H1 (cell line): ENCODE data around the gene PLPPR3. TPM values are rescaled to one million over a fixed set of nuclear protein-coding genes. Genes with fewer than 3 reads are reported as not detected.

Source experiments
- CTCF ChIA-PET: fragments of 300-600 bp; sonication (Branson Sonifier 250); formaldehyde crosslinking; loops from one replicate; lab custom pipeline; 2021; ENCODE audit not compliant: partially characterized antibody; lab: Charles Lee
- POLR2A ChIA-PET: fragments of 300-600 bp; sonication (Branson Sonifier 250); formaldehyde crosslinking; loops from one replicate; lab custom pipeline; 2021; ENCODE audit warnings: inconsistent platforms; ENCODE audit not compliant: partially characterized antibody; lab: Charles Lee
- DNase-seq, 2 experiments: peaks; one replicate each; pipeline versions ENCODE4 v3.0.0 to v3.0.0-alpha.2; 2010 to 2022; ENCODE audit warnings: low spot score in 2 of 2, low read depth in 1 of 2, mixed read lengths in 1 of 2
- FAIRE-seq: peaks from 2 replicates; lab custom pipeline; 2011; peaks lifted over from hg19 to GRCh38; lab: Jason Lieb, UNC
- H2AFZ ChIP-seq: 2 replicates; pipeline ENCODE4 v1.8.1; 2012; ENCODE audit warnings: low read length, inconsistent platforms
- H2AK5ac ChIP-seq: 2 replicates; pipeline ENCODE4 v1.6.1; 2013; ENCODE audit warnings: low read depth, low read length
- H2BK120ac ChIP-seq: replicated peaks from 2 replicates; pipeline ENCODE3; 2013; ENCODE audit warnings: low read depth, low read length, inconsistent platforms
- H2BK12ac ChIP-seq: 2 replicates; pipeline ENCODE4 v1.6.1; 2013; ENCODE audit warnings: low read depth, low read length
- H2BK15ac ChIP-seq: 2 replicates; pipeline ENCODE4 v1.6.1; 2013; ENCODE audit warnings: low read length
- H2BK20ac ChIP-seq: 2 replicates; pipeline ENCODE4 v1.6.1; 2013; ENCODE audit warnings: low read length
- H2BK5ac ChIP-seq: 2 replicates; pipeline ENCODE4 v1.6.1; 2013; ENCODE audit warnings: low read depth, low read length
- H3K14ac ChIP-seq: 2 replicates; pipeline ENCODE4 v1.6.1; 2013; ENCODE audit warnings: inconsistent platforms; ENCODE audit not compliant: insufficient read length
- H3K18ac ChIP-seq: 2 replicates; pipeline ENCODE4 v1.6.1; 2013; ENCODE audit warnings: low read length; ENCODE audit errors: extremely low read depth
- H3K23ac ChIP-seq: 2 replicates; pipeline ENCODE4 v1.6.1; 2013; ENCODE audit warnings: inconsistent platforms; ENCODE audit not compliant: insufficient read length
- H3K23me2 ChIP-seq: 2 replicates; pipeline ENCODE4 v1.6.1; 2013; ENCODE audit warnings: low read depth, low read length
- H3K27ac ChIP-seq: 2 replicates; pipeline ENCODE4 v1.6.1; 2011; ENCODE audit warnings: low read depth, low read length, inconsistent platforms
- H3K27me3 ChIP-seq, 4 experiments: replicated peaks in 1 of 4; 1 replicate in 1 of 4; 2 replicates in 3 of 4; pipeline versions ENCODE4 v1.6.1 to v1.8.1; 2011 to 2013; ENCODE audit warnings: low read length in 3 of 4, mild to moderate bottlenecking in 3 of 4, inconsistent platforms in 2 of 4, mixed read lengths in 2 of 4, moderate library complexity in 1 of 4; ENCODE audit not compliant: control insufficient read depth in 3 of 4, insufficient read depth in 3 of 4; ENCODE audit errors: extremely low read depth in 1 of 4
- H3K36me3 ChIP-seq, 4 experiments: 2 replicates each; pipeline versions ENCODE4 v1.6.1 to v1.8.1; 2011 to 2013; ENCODE audit warnings: mild to moderate bottlenecking in 4 of 4, low read length in 3 of 4, moderate library complexity in 2 of 4, control low read depth in 1 of 4, inconsistent platforms in 1 of 4; ENCODE audit not compliant: insufficient read depth in 4 of 4, control insufficient read depth in 2 of 4
- H3K4ac ChIP-seq: replicated peaks from 2 replicates; pipeline ENCODE3; 2013; ENCODE audit warnings: low read length, low read depth, mixed read lengths, inconsistent platforms; ENCODE audit not compliant: insufficient read length
- H3K4me1 ChIP-seq, 4 experiments: replicated peaks in 1 of 4; 1 replicate in 1 of 4; 2 replicates in 3 of 4; pipeline versions ENCODE4 v1.6.1 to v1.8.1; 2011 to 2013; ENCODE audit warnings: low read length in 3 of 4, inconsistent platforms in 2 of 4, mixed read lengths in 1 of 4; ENCODE audit not compliant: insufficient read depth in 4 of 4, control insufficient read depth in 3 of 4
- H3K4me2 ChIP-seq, 2 experiments: 2 replicates each; pipeline versions ENCODE4 v1.6.1 to v1.8.1; 2011 to 2013; ENCODE audit warnings: low read depth in 2 of 2, low read length in 2 of 2, control low read depth in 1 of 2, inconsistent platforms in 1 of 2, mild to moderate bottlenecking in 1 of 2; ENCODE audit not compliant: insufficient read depth in 1 of 2
- H3K4me3 ChIP-seq, 4 experiments: fragments of 200-600, 300-600 bp in 1 of 4; sonication (generic), shearing (Covaris generic), sonication (Bioruptor Twin) in 1 of 4; 2 replicates each; pipeline versions ENCODE4 v1.5.1 to v1.8.1; 2011 to 2016; ENCODE audit warnings: low read length in 4 of 4, low read depth in 3 of 4, control low read depth in 2 of 4, inconsistent platforms in 2 of 4, mild to moderate bottlenecking in 2 of 4, mixed read lengths in 1 of 4, moderate library complexity in 1 of 4; ENCODE audit not compliant: insufficient read depth in 2 of 4; ENCODE audit errors: extremely low read depth in 1 of 4
- H3K56ac ChIP-seq: replicated peaks from 2 replicates; pipeline ENCODE3; 2013; ENCODE audit warnings: low read depth, mild to moderate bottlenecking, mixed read lengths, low read length, inconsistent platforms; ENCODE audit not compliant: insufficient read length
- H3K79me1 ChIP-seq: 2 replicates; pipeline ENCODE4 v1.6.1; 2013; ENCODE audit warnings: low read depth, low read length, control low read depth
- H3K79me2 ChIP-seq, 2 experiments: 2 replicates each; pipeline versions ENCODE4 v1.6.1 to v1.8.1; 2012 to 2013; ENCODE audit warnings: low read length in 2 of 2, mild to moderate bottlenecking in 2 of 2, inconsistent platforms in 1 of 2; ENCODE audit not compliant: insufficient read depth in 2 of 2, control insufficient read depth in 1 of 2
- H3K9ac ChIP-seq, 4 experiments: replicated peaks in 1 of 4; 1 replicate in 1 of 4; 2 replicates in 3 of 4; pipeline versions ENCODE4 v1.6.1 to v1.8.1; 2011 to 2013; ENCODE audit warnings: low read depth in 3 of 4, low read length in 3 of 4, control low read depth in 2 of 4, mild to moderate bottlenecking in 2 of 4, moderate library complexity in 2 of 4, inconsistent platforms in 1 of 4; ENCODE audit errors: extremely low read depth in 1 of 4
- H3K9me3 ChIP-seq, 2 experiments: 2 replicates each; pipeline versions ENCODE4 v1.6.1 to v1.8.1; 2012 to 2013; ENCODE audit warnings: mild to moderate bottlenecking in 2 of 2, moderate library complexity in 2 of 2, control low read depth in 1 of 2, inconsistent platforms in 1 of 2, low read depth in 1 of 2, low read length in 1 of 2, mixed read lengths in 1 of 2; ENCODE audit not compliant: insufficient read depth in 2 of 2
- H4K20me1 ChIP-seq, 2 experiments: replicated peaks in 1 of 2; 2 replicates each; pipeline versions ENCODE3 to v1.8.1; 2011 to 2013; ENCODE audit warnings: inconsistent platforms in 2 of 2, low read length in 2 of 2, mild to moderate bottlenecking in 1 of 2; ENCODE audit not compliant: insufficient read depth in 2 of 2, control insufficient read depth in 1 of 2
- H4K5ac ChIP-seq: 2 replicates; pipeline ENCODE4 v1.6.1; 2013; ENCODE audit warnings: low read length, low read depth, mixed read lengths, inconsistent platforms; ENCODE audit not compliant: insufficient read length
- H4K8ac ChIP-seq: 2 replicates; pipeline ENCODE4 v1.8.0; 2013; ENCODE audit warnings: mild to moderate bottlenecking, moderate library complexity, low read length, inconsistent platforms; ENCODE audit not compliant: insufficient read depth; ENCODE audit errors: extremely low read depth
- H4K91ac ChIP-seq: replicated peaks from 2 replicates; pipeline ENCODE3; 2013; ENCODE audit warnings: low read length, mixed read lengths, inconsistent platforms; ENCODE audit not compliant: insufficient read length
- CREB1 ChIP-seq: IDR thresholded peaks from 2 replicates; pipeline ENCODE4 v1.6.1; 2012; ENCODE audit warnings: inconsistent platforms
- E2F6 ChIP-seq: IDR thresholded peaks from 2 replicates; pipeline ENCODE4 v1.6.1; 2012; ENCODE audit warnings: inconsistent platforms
- FOSL1 ChIP-seq: IDR thresholded peaks from 2 replicates; pipeline ENCODE4 v1.6.1; 2011; ENCODE audit warnings: mild to moderate bottlenecking, low read depth, low read length, moderate library complexity; ENCODE audit not compliant: insufficient read depth
- GABPA ChIP-seq: IDR thresholded peaks from 2 replicates; pipeline ENCODE4 v1.6.1; 2011; ENCODE audit warnings: mild to moderate bottlenecking, low read length, moderate library complexity, borderline replicate concordance; ENCODE audit not compliant: insufficient read depth
- HDAC6 ChIP-seq: IDR thresholded peaks from one replicate; pipeline ENCODE4 v1.7.1; 2012; ENCODE audit warnings: low read depth, mild to moderate bottlenecking, inconsistent platforms, low read length, moderate library complexity
- KDM5A ChIP-seq: fragments of 200-600 bp; IDR thresholded peaks from 2 replicates; pipeline ENCODE4 v1.7.1; 2012; ENCODE audit warnings: mild to moderate bottlenecking, low read length, inconsistent platforms, mixed read lengths
- MAFK ChIP-seq: IDR thresholded peaks from 2 replicates; pipeline ENCODE4 v1.6.1; 2012; ENCODE audit warnings: low read depth, mild to moderate bottlenecking, improper control_type of control experiment, low read length
- POLR2A ChIP-seq, 2 experiments: IDR thresholded peaks; 1 replicate in 1 of 2; 2 replicates in 1 of 2; pipeline ENCODE4 v1.6.1; 2011; ENCODE audit warnings: low read depth in 2 of 2, low read length in 2 of 2, mild to moderate bottlenecking in 2 of 2; ENCODE audit errors: control extremely low read depth in 1 of 2
- RAD21 ChIP-seq, 2 experiments: IDR thresholded peaks in 1 of 2; conservative IDR thresholded peaks in 1 of 2; 2 replicates each; pipeline ENCODE4 v1.6.1; 2011; ENCODE audit warnings: low read depth in 2 of 2, low read length in 2 of 2, improper control_type of control experiment in 1 of 2, inconsistent platforms in 1 of 2, mild to moderate bottlenecking in 1 of 2, moderate library complexity in 1 of 2
- WGBS, 2 experiments: shearing (Covaris generic) in 1 of 2; methylation state at CpG; one replicate each; pipeline versions ENCODE4 v1.1.6 to v1.1.7; 2013 to 2015; ENCODE audit warnings: low lambda C conversion rate in 2 of 2, mixed read lengths in 2 of 2, inconsistent platforms in 1 of 2, low coverage in 1 of 2, missing lambda C conversion rate in 1 of 2; ENCODE audit not compliant: insufficient replicate concordance in 2 of 2, insufficient coverage in 1 of 2, insufficient read length in 1 of 2; ENCODE audit errors: extremely low coverage in 1 of 2, missing lambda C conversion rate in 1 of 2; 5-methylcytosine and 5-hydroxymethylcytosine counted together
- polyA plus RNA-seq, 7 experiments: library from polyadenylated mRNA; depleted of rRNA in 3 of 7; stranded (reverse) in 5 of 7; unstranded in 2 of 7; fragments of >200 nt in 5 of 7; fragments of 200-250 nt in 2 of 7; gene quantifications; 1 replicate in 5 of 7; 2 replicates in 1 of 7; 4 replicates in 1 of 7; pipeline versions ENCODE4 v1.2.1 to v1.2.3, GENCODE V29; 2011 to 2013; ENCODE audit warnings: missing spikeins in 2 of 7, mixed read lengths in 2 of 7
- total RNA-seq: library from RNA; stranded (reverse); fragmentation: NEBNext Ultra II Directional; extraction: Animal tissue kit (Norgen Biotek cat#: 25700); gene quantifications from 2 replicates; pipeline ENCODE4 v1.2.1, GENCODE V29; 2021

The PLPPR3 gene
- total and polyA plus RNA-seq, 2 of the 8 experiments (the other 6 are each of a cell fraction or from before 2014, with no cell fraction given) = 71.7 to 76.4 TPM

- Histone ChIP-seq H2BK20ac (no peak overlapping the region), H3K79me2 (peaks cover 0 to 2% of the 10 kb centered on the region in 2 experiments; a peak in 2 of 4 replicates), H3K14ac (no peak overlapping the region), H3K36me3 (no peaks in the 10 kb centered on the region), H3K18ac (peak overlapping the region; percentile 25), H3K4me2 (peak overlapping the region; percentile 23 to 56; a peak in 3 of 4 replicates), H4K91ac (peak overlapping the region; percentile 94), H3K4me3 (no peak overlapping the region), H4K5ac (peak overlapping the region; percentile 45), H3K27ac (peak overlapping the region; percentile 42; the same call in 1 of the 2 replicates), H3K56ac (no peak overlapping the region), H3K23ac (no peak overlapping the region), H3K9me3 (no peaks in the 10 kb centered on the region), H3K27me3 (no peaks in the 10 kb centered on the region), H3K4me1 (peaks cover 0 to 36% (median 16%) of the 10 kb centered on the region in 4 experiments; a peak in 6 of 7 replicates), H2AFZ (no peak overlapping the region), H3K79me1 (no peaks in the 10 kb centered on the region; the same call in 1 of the 2 replicates), H2BK15ac (no peak overlapping the region), H3K4ac (peak overlapping the region; percentile 75), H4K8ac (peak overlapping the region; percentile 63), H3K9ac (no peak overlapping the region; a peak in 1 of 7 replicates), H2BK12ac (peak overlapping the region; percentile 97; the same call in 1 of the 2 replicates), H2AK5ac (0 out of 2 replicates have a peak overlapping the region, but pooled peaks have one; percentile 32), H3K23me2 (no peaks in the 10 kb centered on the region), H2BK5ac (peak overlapping the region; percentile 84), H4K20me1 (no peaks in the 10 kb centered on the region), H2BK120ac (no peak overlapping the region)
- ChIA-PET POLR2A (interaction anchor here (0.7 to 5.8 kb wide), 11 partner anchors 8 to 195 kb away, joined by 3 to 85 read pairs (median 4); partner anchors contain the start of genes PTBP1 and WDR18), CTCF (interaction anchor here (0.5 to 5.2 kb wide), 6 partner anchors 10 to 47 kb away, joined by 3 to 23 read pairs (median 4); no protein-coding TSS in a partner anchor)
- 40% methylated on average over 28 of the region's 33 CpGs; no CpG with 5 or more reads in 1 of the 2 experiments for WGBS, 2 experiments
- FAIRE-seq = no peak
- peak in 1 of 2 experiments; percentile 74 for DNase-seq
- no peak for TF ChIP-seq GABPA
- peak; percentile 47; the same call in 1 of the 2 replicates for TF ChIP-seq E2F6
- no peak for TF ChIP-seq HDAC6
- TF ChIP-seq CREB1 = no peak
- TF ChIP-seq FOSL1 = no peak
- TF ChIP-seq MAFK = peak; percentile 10; the same call in 1 of the 2 replicates
- TF ChIP-seq KDM5A = no peak
- TF ChIP-seq POLR2A (IDR thresholded peaks at IDR 0.05; ENCODE audit: control extremely low read depth in 1 of 2, low read depth in 2 of 2, low read length in 2 of 2) = no peak
- TF ChIP-seq RAD21 (IDR thresholded peaks at IDR 0.05 in 1 of 2, conservative IDR thresholded peaks at IDR 0.05 in 1 of 2; ENCODE audit: low read depth in 2 of 2, low read length in 2 of 2) = peak in 1 of 2 experiments; percentile 14; a peak in 1 of 4 replicates
Measured at GRCh38 chr19:788983-789700, 32.6 kb downstream of the PLPPR3 start.
